CD4-positive, alpha-beta T cell (primary cell): ENCODE data around the gene EXOSC2. TPM values are rescaled to one million over a fixed set of nuclear protein-coding genes. Genes with fewer than 3 reads are reported as not detected.
A peak's percentile ranks its signal among the peaks of the same experiment; 100 is the strongest.

Source experiments
- ATAC-seq: fragments of 200-7000 bp; cut with Tn5 transposase; one replicate; pipeline ENCODE4 v1.10.0; 2022; ENCODE audit warnings: mild to moderate bottlenecking; ENCODE audit not compliant: poor library complexity
- CTCF ChIA-PET: fragments of 350-600 bp; sonication (Branson Sonifier 250); formaldehyde crosslinking; loops from one replicate; lab custom pipeline; 2021; ENCODE audit warnings: antibody characterized with exemption, inconsistent platforms; lab: Charles Lee
- POLR2A ChIA-PET: fragments of 350-600 bp; sonication (Branson Sonifier 250); formaldehyde crosslinking; loops from one replicate; lab custom pipeline; 2021; ENCODE audit warnings: antibody characterized with exemption, inconsistent platforms; lab: Charles Lee
- DNase-seq, 14 experiments: peaks; one replicate each; pipeline ENCODE4 v3.0.0-alpha.2; 2013 to 2020; ENCODE audit warnings: mixed read lengths in 2 of 14
- H3K27ac ChIP-seq, 2 donors: one replicate each; pipeline versions ENCODE4 v1.5.1 to v1.7.0; 2013; ENCODE audit warnings: low read length in 2 of 2, low read depth in 1 of 2, mild to moderate bottlenecking in 1 of 2
- H3K27me3 ChIP-seq, 2 experiments: 1 replicate in 1 of 2; 2 replicates in 1 of 2; pipeline versions ENCODE4 v1.6.1 to v1.7.0; 2013; ENCODE audit warnings: low read length in 2 of 2, control low read depth in 1 of 2, mild to moderate bottlenecking in 1 of 2, moderate library complexity in 1 of 2; ENCODE audit not compliant: insufficient read depth in 2 of 2, control insufficient read depth in 1 of 2
- H3K36me3 ChIP-seq: one replicate; pipeline ENCODE4 v1.6.1; 2013; ENCODE audit warnings: low read length, control low read depth; ENCODE audit not compliant: insufficient read depth
- H3K4me1 ChIP-seq: one replicate; pipeline ENCODE4 v1.6.1; 2013; ENCODE audit warnings: low read length, control low read depth; ENCODE audit not compliant: insufficient read depth
- H3K4me3 ChIP-seq: one replicate; pipeline ENCODE4 v1.5.1; 2013; ENCODE audit warnings: mild to moderate bottlenecking, low read length, moderate library complexity
- H3K9me3 ChIP-seq, 2 experiments: 1 replicate in 1 of 2; 2 replicates in 1 of 2; pipeline versions ENCODE4 v1.6.1 to v1.7.0; 2013; ENCODE audit warnings: low read length in 2 of 2, mild to moderate bottlenecking in 2 of 2, control low read depth in 1 of 2, moderate library complexity in 1 of 2; ENCODE audit not compliant: control insufficient read depth in 1 of 2, insufficient read depth in 1 of 2
- H3K27ac Mint-ChIP-seq: one replicate; pipeline ENCODE4 v1.8.0; 2020; ENCODE audit warnings: mixed read lengths
- H3K27me3 Mint-ChIP-seq: one replicate; pipeline ENCODE4 v1.8.0; 2021; ENCODE audit warnings: mixed read lengths
- H3K36me3 Mint-ChIP-seq: one replicate; pipeline ENCODE4 v1.8.0; 2021; ENCODE audit warnings: low read depth, mixed read lengths
- H3K4me1 Mint-ChIP-seq: one replicate; pipeline ENCODE4 v1.8.0; 2021; ENCODE audit warnings: low read depth, mixed read lengths
- H3K4me3 Mint-ChIP-seq: one replicate; pipeline ENCODE4 v1.8.0; 2020; ENCODE audit warnings: mild to moderate bottlenecking, mixed read lengths
- H3K9me3 Mint-ChIP-seq: one replicate; pipeline ENCODE4 v1.8.0; 2020; ENCODE audit warnings: mixed read lengths
- CTCF ChIP-seq: fragments of 200-600 bp; IDR thresholded peaks from one replicate; pipeline ENCODE4 v1.8.0; 2022; ENCODE audit warnings: antibody characterized with exemption, mild to moderate bottlenecking
- intact Hi-C, 2 experiments: fragments of 100-400 bp; cut with DNase I in 1 of 2; cut with micrococcal nuclease in 1 of 2; formaldehyde crosslinking; loops; one replicate each; pipeline versions ENCODE4 v1.15.1 to v1.9.0; 2023 to 2025; cut with DNase I, micrococcal nuclease
- total RNA-seq, 174 experiments: library from RNA in 2 of 174; stranded (reverse) in 2 of 174; gene quantifications; one replicate each; pipeline ENCODE4 v1.2.3 and lab custom pipeline; 2021 to 2026

EXOSC2 gene
- total RNA-seq, 2 experiments from 2014 or later, result 49.2 to 50.2 TPM

GRCh38 chr9:130689937-130690700, 3.5 kb upstream of the EXOSC2 start:
- Mint-ChIP-seq H3K27me3 (peaks cover 2% of the 10 kb centered on the region), H3K9me3 (no peaks in the 10 kb centered on the region), H3K27ac (no peak overlapping the region), H3K36me3 (peaks cover 8% of the 10 kb centered on the region), H3K4me1 (peaks cover 32% of the 10 kb centered on the region), H3K4me3 (peak overlapping the region; percentile 32)
- H3K27ac ChIP-seq, result no peak overlapping the region
- H3K36me3 ChIP-seq, result no peaks in the 10 kb centered on the region
- ATAC-seq, result no peak
- DNase-seq, result peak in 2 of 14 experiments; percentile 8 to 49
- ChIA-PET POLR2A (no interaction called here), CTCF (interaction anchor here (1.3 kb wide), 1 partner anchor 11 kb away, joined by 3 read pairs; no protein-coding TSS in a partner anchor)
- peaks cover 4 to 8% of the 10 kb centered on the region in 2 experiments for H3K9me3 ChIP-seq
- intact Hi-C loops, result loop anchor here in 1 of 2 experiments (5.0 to 10.0 kb wide), 3 partner anchors 113 to 798 kb away; partner anchors contain the start of genes FUBP3 and NUP214
- no peak for TF ChIP-seq CTCF
- H3K4me3 ChIP-seq, result no peak overlapping the region
- no peaks in the 10 kb centered on the region for H3K27me3 ChIP-seq
- peaks cover 34% of the 10 kb centered on the region for H3K4me1 ChIP-seq

- peak overlapping the region; percentile 95 for H3K4me3 Mint-ChIP-seq
- DNase-seq (peak in 2 of 14 experiments; percentile 17 to 47), ATAC-seq (no peak)
- CTCF ChIA-PET, result interaction anchor here (1.9 to 2.5 kb wide), 3 partner anchors 8 to 10 kb away, joined by 6 to 15 read pairs (median 9); no protein-coding TSS in a partner anchor
- Histone ChIP-seq H3K27me3 (no peaks in the 10 kb centered on the region), H3K4me3 (no peak overlapping the region), H3K36me3 (peaks cover 18% of the 10 kb centered on the region), H3K9me3 (peaks cover 0 to 8% of the 10 kb centered on the region in 2 experiments), H3K27ac (no peak overlapping the region), H3K4me1 (peaks cover 43% of the 10 kb centered on the region)
- intact Hi-C loops, result loop anchor here (2.0 to 10.0 kb wide), 5 partner anchors 20 to 800 kb away; partner anchors contain the start of genes NUP214 (in 2 of the 2) and FUBP3 (in 1 of the 2)
- no peak overlapping the region for H3K27ac Mint-ChIP-seq
- POLR2A ChIA-PET, result interaction anchor here (1.2 to 2.3 kb wide), 4 partner anchors 9 to 21 kb away, joined by 5 to 19 read pairs (median 14); no protein-coding TSS in a partner anchor
- H3K4me1 Mint-ChIP-seq, result peaks cover 48% of the 10 kb centered on the region
- no peak for TF ChIP-seq CTCF
- H3K9me3 Mint-ChIP-seq, result no peaks in the 10 kb centered on the region
- no peaks in the 10 kb centered on the region for H3K27me3 Mint-ChIP-seq
- peaks cover 30% of the 10 kb centered on the region for H3K36me3 Mint-ChIP-seq
These were observed 1.3 kb upstream of the EXOSC2 start for GRCh38 chr9:130692321-130692720.

GRCh38 chr9:130693101-130693425, 517 bp upstream of the EXOSC2 start:
- peak overlapping the region; percentile 95 for H3K4me3 Mint-ChIP-seq
- no peak for TF ChIP-seq CTCF
- H3K27me3 Mint-ChIP-seq, result no peaks in the 10 kb centered on the region
- peaks cover 38% of the 10 kb centered on the region for H3K36me3 Mint-ChIP-seq
- peaks cover 44% of the 10 kb centered on the region for H3K4me1 Mint-ChIP-seq
- Histone ChIP-seq H3K27ac (peak overlapping the region; percentile 42 to 57), H3K27me3 (no peaks in the 10 kb centered on the region), H3K9me3 (peaks cover 0 to 8% of the 10 kb centered on the region in 2 experiments), H3K4me3 (peak overlapping the region; percentile 77), H3K4me1 (peaks cover 36% of the 10 kb centered on the region), H3K36me3 (peaks cover 24% of the 10 kb centered on the region)
- peak; percentile 2 for ATAC-seq
- POLR2A ChIA-PET, result interaction anchor here (1.0 to 2.3 kb wide), 7 partner anchors 8 to 565 kb away, joined by 4 to 19 read pairs (median 10); partner anchors contain the start of gene NUP214
- CTCF ChIA-PET, result interaction anchor here (1.5 to 2.5 kb wide), 4 partner anchors 8 to 174 kb away, joined by 4 to 15 read pairs (median 8); no protein-coding TSS in a partner anchor
- intact Hi-C loops, result loop anchor here (1.0 to 10.0 kb wide), 6 partner anchors 19 to 801 kb away; partner anchors contain the start of genes NUP214 (in 2 of the 2) and FUBP3 (in 1 of the 2)
- no peaks in the 10 kb centered on the region for H3K9me3 Mint-ChIP-seq
- peak overlapping the region; percentile 79 for H3K27ac Mint-ChIP-seq
- DNase-seq, result no peak
